Stomach (tissue), 9 donors: ENCODE results near the gene EPB41L2. TPM values are rescaled to one million over a fixed set of nuclear protein-coding genes. Genes with fewer than 3 reads are reported as not detected.

Source experiments
- DNase-seq, 2 donors: peaks; one replicate each; pipeline versions ENCODE4 v3.0.0 to v3.0.0-alpha.2; 2013 to 2019
- H3K27ac ChIP-seq, 5 donors: fragments of 200-600 bp in 4 of 5; sonication (generic) in 4 of 5; one replicate each; pipeline ENCODE4 v1.5.1; 2013 to 2019; ENCODE audit warnings: mild to moderate bottlenecking in 1 of 5, moderate library complexity in 1 of 5
- H3K27me3 ChIP-seq, 3 donors: fragments of 200-600 bp; sonication (generic); one replicate each; pipeline ENCODE4 v1.5.1; 2017 to 2019; ENCODE audit warnings: mixed run types in 1 of 3
- H3K36me3 ChIP-seq, 4 donors: fragments of 200-600 bp; sonication (generic); 1 replicate in 3 of 4; 2 replicates in 1 of 4; pipeline ENCODE4 v1.5.1; 2016 to 2019
- H3K4me1 ChIP-seq, 4 donors: fragments of 200-600 bp; sonication (generic); one replicate each; pipeline ENCODE4 v1.5.1; 2016 to 2019
- H3K4me3 ChIP-seq, 4 donors: fragments of 200-600 bp; sonication (generic) in 3 of 4; one replicate each; pipeline ENCODE4 v1.5.1; 2016 to 2019; ENCODE audit warnings: mild to moderate bottlenecking in 1 of 4
- H3K9me3 ChIP-seq, 4 donors: fragments of 200-600 bp; sonication (generic); one replicate each; pipeline ENCODE4 v1.5.1; 2016 to 2019
- EP300 ChIP-seq: sonication (generic); formaldehyde crosslinking; IDR thresholded peaks from one replicate; pipeline ENCODE4 v1.6.1; 2017; ENCODE audit warnings: antibody characterized with exemption
- POLR2A ChIP-seq, 4 donors: fragments of 450-650 bp; IDR thresholded peaks; one replicate each; pipeline ENCODE4 v1.6.1; 2016; ENCODE audit warnings: antibody characterized with exemption in 4 of 4, control low read depth in 2 of 4, mild to moderate bottlenecking in 1 of 4, moderate library complexity in 1 of 4
- POLR2AphosphoS5 ChIP-seq, 3 donors: sonication (generic); formaldehyde crosslinking; IDR thresholded peaks; one replicate each; pipeline ENCODE4 v1.6.1; 2016; ENCODE audit warnings: antibody characterized with exemption in 3 of 3
- WGBS, 5 donors: extraction: QIAGEN DNeasy Blood & Tissue Kit in 3 of 5; methylation state at CpG; one replicate each; pipeline versions ENCODE4 v1.1.5 to v1.1.7; 2013 to 2018; 5-methylcytosine and 5-hydroxymethylcytosine counted together
- intact Hi-C: fragments of 100-400 bp; cut with DNase I; formaldehyde crosslinking; loops from one replicate; pipeline ENCODE4 v1.15.1; 2023; ENCODE audit warnings: low total_unique reads
- polyA plus RNA-seq, 3 donors: library from polyadenylated mRNA; stranded (reverse); fragments of 200-250 nt; gene quantifications; one replicate each; pipeline ENCODE4 v1.2.3, GENCODE V29; 2013
- total RNA-seq, 5 donors: library from RNA; depleted of rRNA; stranded (reverse); fragments of >200 nt; gene quantifications; one replicate each; pipeline versions ENCODE4 v1.1.0 to v1.2.3, GENCODE V29; 2014 to 2016
- TF ChIP-seq, protein P1 (sequence below), 7 experiments: fragments of 450-650 bp in 4 of 7; fragments of 200-600 bp in 3 of 7; sonication (generic) in 3 of 7; IDR thresholded peaks; one replicate each; pipeline ENCODE4 v1.5.1; 2016 to 2019; ENCODE audit warnings: antibody characterized with exemption in 7 of 7, control low read depth in 2 of 7, mild to moderate bottlenecking in 1 of 7
- donor health status: healthy with polysubstance abuse.
- donor health status: Bipolar disorder and iron deficiency.
- donor health status: healthy.

Gene EPB41L2
- total and polyA plus RNA-seq, 8 donors: 12.5 to 238 (median 30.2) TPM

DNA sequence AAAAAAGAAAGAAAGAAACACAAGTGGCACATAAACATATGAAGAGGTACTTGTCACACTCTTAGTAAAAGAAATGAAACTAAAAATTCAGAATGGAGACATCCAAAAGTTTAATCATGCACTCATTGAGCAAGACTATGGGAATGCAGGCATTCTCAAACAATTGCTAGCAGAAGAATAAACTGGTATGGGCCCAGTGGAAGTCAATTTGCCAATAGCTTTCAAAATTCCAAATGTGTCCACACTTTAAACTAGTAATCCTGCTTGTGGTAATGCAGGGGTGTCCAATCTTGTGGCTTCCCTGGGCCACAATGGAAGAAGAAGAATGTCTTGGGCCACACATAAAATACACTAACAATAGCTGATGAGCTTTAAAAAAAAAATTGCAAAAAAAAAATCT, 97.4 kb downstream of the EPB41L2 start:
- H3K4me3 ChIP-seq: no peak overlapping the region
- H3K27ac ChIP-seq: no peak overlapping the region
- no peaks in the 10 kb centered on the region for H3K27me3 ChIP-seq
- no peaks in the 10 kb centered on the region for H3K9me3 ChIP-seq
- peaks cover 0 to 44% (median 26%) of the 10 kb centered on the region in 4 donors for H3K4me1 ChIP-seq
- peak in 1 of 3 donors; percentile 12 for TF ChIP-seq POLR2AphosphoS5 (IDR thresholded peaks at IDR 0.05)
- TF ChIP-seq, protein P1, sequence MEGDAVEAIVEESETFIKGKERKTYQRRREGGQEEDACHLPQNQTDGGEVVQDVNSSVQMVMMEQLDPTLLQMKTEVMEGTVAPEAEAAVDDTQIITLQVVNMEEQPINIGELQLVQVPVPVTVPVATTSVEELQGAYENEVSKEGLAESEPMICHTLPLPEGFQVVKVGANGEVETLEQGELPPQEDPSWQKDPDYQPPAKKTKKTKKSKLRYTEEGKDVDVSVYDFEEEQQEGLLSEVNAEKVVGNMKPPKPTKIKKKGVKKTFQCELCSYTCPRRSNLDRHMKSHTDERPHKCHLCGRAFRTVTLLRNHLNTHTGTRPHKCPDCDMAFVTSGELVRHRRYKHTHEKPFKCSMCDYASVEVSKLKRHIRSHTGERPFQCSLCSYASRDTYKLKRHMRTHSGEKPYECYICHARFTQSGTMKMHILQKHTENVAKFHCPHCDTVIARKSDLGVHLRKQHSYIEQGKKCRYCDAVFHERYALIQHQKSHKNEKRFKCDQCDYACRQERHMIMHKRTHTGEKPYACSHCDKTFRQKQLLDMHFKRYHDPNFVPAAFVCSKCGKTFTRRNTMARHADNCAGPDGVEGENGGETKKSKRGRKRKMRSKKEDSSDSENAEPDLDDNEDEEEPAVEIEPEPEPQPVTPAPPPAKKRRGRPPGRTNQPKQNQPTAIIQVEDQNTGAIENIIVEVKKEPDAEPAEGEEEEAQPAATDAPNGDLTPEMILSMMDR (IDR thresholded peaks at IDR 0.05): no peak
- no peak for DNase-seq
- H3K36me3 ChIP-seq: no peaks in the 10 kb centered on the region
- intact Hi-C loops: no loop called here

- Histone ChIP-seq H3K27me3 (no peaks in the 10 kb centered on the region), H3K4me3 (no peak overlapping the region), H3K9me3 (no peaks in the 10 kb centered on the region), H3K27ac (no peak overlapping the region), H3K4me1 (peaks cover 0 to 38% (median 22%) of the 10 kb centered on the region in 4 donors), H3K36me3 (no peaks in the 10 kb centered on the region)
- DNase-seq: no peak
- intact Hi-C loops: no loop called here
- TF ChIP-seq POLR2AphosphoS5 (IDR thresholded peaks at IDR 0.05) (no peak), POLR2A (IDR thresholded peaks at IDR 0.05) (no peak), EP300 (no peak)
- TF ChIP-seq, protein P1 (IDR thresholded peaks at IDR 0.05): no peak
- 71 to 80% (median 77%) methylated on average over 5 of the region's 5 CpGs for WGBS, 5 donors
Measured at GRCh38 chr6:130964808-130965604, 98.0 kb downstream of the EPB41L2 start.

DNA sequence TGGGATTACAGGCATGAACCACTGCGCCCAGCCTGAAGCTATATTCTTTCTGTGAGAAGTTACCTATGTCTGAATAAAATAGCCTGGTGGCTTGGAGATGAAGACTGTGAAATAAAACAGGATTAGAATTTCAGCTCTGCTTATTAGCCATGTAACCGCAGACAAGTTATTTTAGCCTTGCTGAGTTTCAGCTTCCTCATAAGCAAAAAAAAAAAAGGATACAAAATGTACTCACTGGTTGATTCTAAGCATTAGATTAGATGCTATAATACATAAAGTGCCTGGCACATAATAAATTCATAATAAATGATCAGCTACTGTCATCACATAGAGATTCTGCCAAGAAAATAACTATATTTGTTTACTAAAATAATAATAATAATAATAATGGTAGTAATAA, 98.8 kb downstream of the EPB41L2 start:
- intact Hi-C loops: no loop called here
- Histone ChIP-seq H3K9me3 (no peaks in the 10 kb centered on the region), H3K36me3 (no peaks in the 10 kb centered on the region), H3K27ac (no peak overlapping the region), H3K27me3 (no peaks in the 10 kb centered on the region), H3K4me3 (no peak overlapping the region), H3K4me1 (peaks cover 0 to 31% (median 15%) of the 10 kb centered on the region in 4 donors)
- 90 to 98% (median 95%) methylated on average over 2 of the region's 2 CpGs for WGBS, 5 donors
- no peak for TF ChIP-seq EP300
- no peak for TF ChIP-seq POLR2AphosphoS5 (IDR thresholded peaks at IDR 0.05)
- TF ChIP-seq, protein P1 (IDR thresholded peaks at IDR 0.05): no peak
- no peak for TF ChIP-seq POLR2A (IDR thresholded peaks at IDR 0.05)
- no peak for DNase-seq

DNA sequence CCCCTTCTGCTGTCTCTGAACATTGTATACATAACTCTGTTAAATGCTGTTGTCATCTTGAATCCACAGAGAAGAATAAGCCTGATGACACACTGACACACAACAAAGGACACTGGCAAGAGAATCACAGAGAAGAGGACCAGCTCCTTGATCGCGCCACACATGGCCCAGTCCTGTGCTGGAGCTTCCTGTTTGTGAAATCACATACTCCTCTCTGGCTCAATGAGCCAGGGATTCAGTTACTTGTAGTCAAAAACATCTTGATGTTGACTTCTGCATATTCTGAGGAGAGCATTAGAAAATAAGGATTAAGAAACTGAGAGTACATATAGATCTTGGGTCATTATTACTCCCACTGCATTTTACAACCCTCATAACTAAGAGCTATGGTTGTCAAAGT, 100.1 kb downstream of the EPB41L2 start:
- WGBS, 5 donors: 42 to 71% (median 67%) methylated on average over 2 of the region's 2 CpGs
- DNase-seq: no peak
- intact Hi-C loops: no loop called here
- Histone ChIP-seq H3K27ac (no peak overlapping the region), H3K4me3 (no peak overlapping the region), H3K4me1 (peaks cover 0 to 22% (median 8%) of the 10 kb centered on the region in 4 donors), H3K9me3 (no peaks in the 10 kb centered on the region), H3K36me3 (no peaks in the 10 kb centered on the region), H3K27me3 (no peaks in the 10 kb centered on the region)
- TF ChIP-seq EP300 (no peak), POLR2AphosphoS5 (IDR thresholded peaks at IDR 0.05) (no peak), POLR2A (IDR thresholded peaks at IDR 0.05) (no peak)
- TF ChIP-seq, protein P1 (IDR thresholded peaks at IDR 0.05): no peak
